ENCODE measurements around the gene FRMD5.

Gene FRMD5

DNA sequence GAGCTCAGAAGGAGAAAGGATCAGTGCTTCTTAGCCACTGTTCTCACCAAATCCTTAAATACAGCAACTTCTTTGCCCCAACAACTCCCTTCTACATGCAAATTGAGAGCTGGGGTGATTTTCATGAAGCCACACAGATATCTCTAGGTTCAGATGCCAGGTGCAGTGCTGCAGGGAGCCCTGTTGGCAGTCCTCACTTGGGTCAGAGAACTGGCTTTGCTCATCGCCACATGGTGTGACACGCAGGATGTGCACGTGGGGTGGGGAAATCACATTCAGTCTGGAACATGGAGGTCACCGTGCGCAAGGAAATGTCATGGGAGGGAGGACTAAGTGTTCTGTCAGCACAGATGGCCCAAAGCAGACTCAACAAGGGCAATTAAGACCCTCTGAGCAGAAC, 264.5 kb downstream of the FRMD5 start:
- no peak for TF ChIP-seq REST (IDR thresholded peaks at IDR 0.05; ENCODE audit: insufficient read depth in 1 of 2, low read depth in 2 of 2, low read length in 2 of 2)
- TF ChIP-seq TAF1 (IDR thresholded peaks at IDR 0.05; ENCODE audit: borderline replicate concordance, insufficient read depth, low read length), result no peak
- no peak for TF ChIP-seq SIN3A (IDR thresholded peaks at IDR 0.05; ENCODE audit: borderline replicate concordance, insufficient read depth, low read length)
- no peak for TF ChIP-seq POLR2AphosphoS5 (IDR thresholded peaks at IDR 0.05; ENCODE audit: low read depth, low read length)
- no peak for TF ChIP-seq FOXP2 (optimal IDR thresholded peaks at IDR 0.05; ENCODE audit: borderline replicate concordance, extremely low read depth, extremely low read length, insufficient read depth)

DNA sequence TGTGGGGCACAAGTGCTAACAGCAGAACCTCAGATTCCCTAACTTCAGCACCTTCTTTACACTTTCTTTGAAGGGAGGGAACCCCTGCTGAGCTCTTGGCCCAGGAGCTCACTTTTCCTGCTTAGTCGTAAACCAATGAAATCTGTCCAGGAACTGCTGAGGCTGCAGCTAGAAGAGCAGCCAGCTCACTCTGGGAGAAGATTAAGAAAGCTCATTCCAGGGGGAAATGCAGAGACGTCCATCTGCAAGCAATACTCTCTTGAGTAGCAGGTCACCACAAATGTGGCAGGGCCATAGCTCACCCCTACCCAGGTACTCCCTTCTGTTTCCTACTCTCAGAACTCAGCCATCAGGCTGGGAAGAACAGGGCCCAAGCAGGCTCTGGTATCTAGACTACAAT, 265.0 kb downstream of the FRMD5 start:
- no peak for TF ChIP-seq TAF1 (IDR thresholded peaks at IDR 0.05; ENCODE audit: borderline replicate concordance, insufficient read depth, low read length)
- no peak for TF ChIP-seq POLR2AphosphoS5 (IDR thresholded peaks at IDR 0.05; ENCODE audit: low read depth, low read length)
- TF ChIP-seq SIN3A (IDR thresholded peaks at IDR 0.05; ENCODE audit: borderline replicate concordance, insufficient read depth, low read length), result no peak
- no peak for TF ChIP-seq REST (IDR thresholded peaks at IDR 0.05; ENCODE audit: insufficient read depth in 1 of 2, low read depth in 2 of 2, low read length in 2 of 2)
- TF ChIP-seq FOXP2 (optimal IDR thresholded peaks at IDR 0.05; ENCODE audit: borderline replicate concordance, extremely low read depth, extremely low read length, insufficient read depth), result no peak

- TF ChIP-seq REST (IDR thresholded peaks at IDR 0.05; ENCODE audit: insufficient read depth in 1 of 2, low read depth in 2 of 2, low read length in 2 of 2), result no peak
These were observed 266.9 kb downstream of the FRMD5 start for GRCh38 chr15:43928152-43928551.

DNA sequence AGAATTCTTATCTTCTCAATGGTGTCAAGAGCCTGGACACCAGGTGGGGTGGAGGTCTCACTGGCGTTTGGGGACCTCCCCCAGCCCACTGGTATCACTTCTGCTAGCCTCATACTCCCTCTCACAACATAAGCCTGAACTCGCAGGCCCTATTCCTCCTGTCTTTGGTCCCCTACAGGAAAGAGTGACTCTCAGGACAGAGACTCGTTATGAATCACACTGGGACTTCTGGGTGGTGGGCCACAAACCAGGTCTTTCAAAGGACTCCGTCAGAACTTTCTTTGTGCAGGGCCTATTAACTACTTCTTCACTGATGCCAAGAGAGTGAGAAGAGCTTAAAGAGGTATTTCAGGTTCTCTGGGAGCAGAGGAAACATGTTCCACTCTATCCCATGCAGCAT, 267.9 kb downstream of the FRMD5 start:
- TF ChIP-seq REST (IDR thresholded peaks at IDR 0.05; ENCODE audit: insufficient read depth in 1 of 2, low read depth in 2 of 2, low read length in 2 of 2) (no peak), SIN3A (IDR thresholded peaks at IDR 0.05; ENCODE audit: borderline replicate concordance, insufficient read depth, low read length) (no peak), FOXP2 (optimal IDR thresholded peaks at IDR 0.05; ENCODE audit: borderline replicate concordance, extremely low read depth, extremely low read length, insufficient read depth) (no peak), POLR2AphosphoS5 (IDR thresholded peaks at IDR 0.05; ENCODE audit: low read depth, low read length) (no peak), TAF1 (IDR thresholded peaks at IDR 0.05; ENCODE audit: borderline replicate concordance, insufficient read depth, low read length) (no peak)

DNA sequence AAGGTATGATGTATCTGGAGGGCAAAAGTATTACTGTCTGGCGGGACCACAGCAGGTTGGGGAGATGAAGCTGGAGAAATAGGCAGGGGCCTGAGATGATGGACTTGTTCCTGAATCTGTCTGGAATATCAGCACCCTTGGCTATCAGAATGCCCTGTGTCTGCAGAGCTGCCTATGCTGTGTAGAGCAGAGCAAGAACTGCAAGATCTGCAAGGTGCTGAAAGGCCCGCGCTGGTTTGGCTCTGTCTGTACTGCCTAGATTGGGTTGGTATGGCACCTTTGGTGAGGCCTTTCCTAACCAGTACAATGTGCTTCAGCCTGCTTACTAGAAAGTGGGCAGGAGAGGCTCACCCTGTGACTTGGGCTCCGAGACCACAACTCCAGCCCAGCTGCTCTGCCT, 271.5 kb downstream of the FRMD5 start:
- no peak for TF ChIP-seq SIN3A (IDR thresholded peaks at IDR 0.05; ENCODE audit: borderline replicate concordance, insufficient read depth, low read length)
- no peak for TF ChIP-seq FOXP2 (optimal IDR thresholded peaks at IDR 0.05; ENCODE audit: borderline replicate concordance, extremely low read depth, extremely low read length, insufficient read depth)
- no peak for TF ChIP-seq POLR2AphosphoS5 (IDR thresholded peaks at IDR 0.05; ENCODE audit: low read depth, low read length)
- no peak for TF ChIP-seq TAF1 (IDR thresholded peaks at IDR 0.05; ENCODE audit: borderline replicate concordance, insufficient read depth, low read length)
- no peak for TF ChIP-seq REST (IDR thresholded peaks at IDR 0.05; ENCODE audit: insufficient read depth in 1 of 2, low read depth in 2 of 2, low read length in 2 of 2)

All from PFSK-1 (cell line).